Measurements from ENCODE around the gene AMH.

Gene AMH

GRCh38 chr19:2282862-2283237, 33.7 kb downstream of the AMH start:
- Histone ChIP-seq H3K4me1 (ENCODE audit: control insufficient read depth, insufficient read depth, low read length, poor library complexity, severe bottlenecking) (no peaks in the 10 kb centered on the region), H3K9me3 (ENCODE audit: control insufficient read depth, low read length) (no peaks in the 10 kb centered on the region), H3K36me3 (ENCODE audit: control insufficient read depth, insufficient read depth, low read length) (no peaks in the 10 kb centered on the region), H3K4me3 (ENCODE audit: extremely low read depth, insufficient read depth, low read length, poor library complexity, severe bottlenecking) (no peak overlapping the region), H3K27ac (ENCODE audit: low read depth, low read length, severe bottlenecking) (no peak overlapping the region)
- WGBS, 2 experiments (ENCODE audit: insufficient coverage in 2 of 2): 69 to 79% methylated on average over 10 of the region's 11 CpGs

DNA sequence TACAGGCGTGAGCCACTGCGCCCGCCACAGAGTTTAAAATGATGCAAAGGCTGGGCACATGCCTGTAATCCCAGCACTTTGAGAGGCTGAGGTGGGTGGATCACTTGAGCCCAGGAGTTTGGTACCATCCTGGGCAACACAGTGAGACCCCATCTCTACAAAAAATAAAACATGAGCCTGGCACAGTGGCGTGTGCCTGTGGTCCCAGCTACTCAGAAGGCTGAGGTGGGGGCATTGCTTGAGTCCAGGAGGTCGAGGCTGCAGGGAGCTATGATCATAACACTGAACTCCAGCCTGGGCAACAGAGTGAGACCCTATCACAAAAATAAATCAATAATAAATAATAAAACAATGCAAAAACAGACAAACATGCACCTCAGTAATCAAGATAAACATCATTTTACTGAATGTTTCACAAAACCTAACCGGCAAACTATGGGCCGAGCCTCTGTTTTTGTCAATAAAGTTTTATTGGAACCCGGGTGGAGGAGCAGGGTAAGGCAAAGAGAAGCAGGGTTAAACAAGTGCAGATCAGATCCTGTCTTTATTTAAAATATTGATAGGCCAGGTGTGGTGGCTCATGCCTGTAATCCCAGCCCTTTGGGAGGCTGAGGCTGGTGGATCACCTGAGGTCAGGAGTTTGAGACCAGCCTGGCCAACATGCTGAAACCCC, 34.8 kb downstream of the AMH start:
- no peaks in the 10 kb centered on the region for H3K4me1 ChIP-seq (ENCODE audit: control insufficient read depth, insufficient read depth, low read length, poor library complexity, severe bottlenecking)

GRCh38 chr19:2286402-2287140, 37.4 kb downstream of the AMH start:
- H3K27ac ChIP-seq (ENCODE audit: low read depth, low read length, severe bottlenecking): no peak overlapping the region
- H3K4me1 ChIP-seq (ENCODE audit: control insufficient read depth, insufficient read depth, low read length, poor library complexity, severe bottlenecking): peaks cover 13% of the 10 kb centered on the region
- no peaks in the 10 kb centered on the region for H3K9me3 ChIP-seq (ENCODE audit: control insufficient read depth, low read length)
- no peaks in the 10 kb centered on the region for H3K36me3 ChIP-seq (ENCODE audit: control insufficient read depth, insufficient read depth, low read length)
- 85 to 90% methylated on average over 16 to 18 of the region's 20 CpGs for WGBS, 2 experiments (ENCODE audit: insufficient coverage in 2 of 2)
- H3K4me3 ChIP-seq (ENCODE audit: extremely low read depth, insufficient read depth, low read length, poor library complexity, severe bottlenecking): no peak overlapping the region

More for the DNA sequence above, 34.8 kb downstream of the AMH start:
- Histone ChIP-seq H3K9me3 (ENCODE audit: control insufficient read depth, low read length) (no peaks in the 10 kb centered on the region), H3K4me3 (ENCODE audit: extremely low read depth, insufficient read depth, low read length, poor library complexity, severe bottlenecking) (no peak overlapping the region), H3K27ac (ENCODE audit: low read depth, low read length, severe bottlenecking) (no peak overlapping the region), H3K36me3 (ENCODE audit: control insufficient read depth, insufficient read depth, low read length) (no peaks in the 10 kb centered on the region)
- WGBS, 2 experiments (ENCODE audit: insufficient coverage in 2 of 2): 91 to 94% methylated on average over 7 of the region's 8 CpGs

- Histone ChIP-seq H3K4me3 (ENCODE audit: extremely low read depth, insufficient read depth, low read length, poor library complexity, severe bottlenecking) (no peak overlapping the region), H3K4me1 (ENCODE audit: control insufficient read depth, insufficient read depth, low read length, poor library complexity, severe bottlenecking) (peaks cover 13% of the 10 kb centered on the region), H3K36me3 (ENCODE audit: control insufficient read depth, insufficient read depth, low read length) (no peaks in the 10 kb centered on the region), H3K9me3 (ENCODE audit: control insufficient read depth, low read length) (no peaks in the 10 kb centered on the region), H3K27ac (ENCODE audit: low read depth, low read length, severe bottlenecking) (no peak overlapping the region)
- WGBS, 2 experiments (ENCODE audit: insufficient coverage in 2 of 2): 86 to 87% methylated on average over 10 to 13 of the region's 13 CpGs
Measured at GRCh38 chr19:2287585-2288337, 38.6 kb downstream of the AMH start.

DNA sequence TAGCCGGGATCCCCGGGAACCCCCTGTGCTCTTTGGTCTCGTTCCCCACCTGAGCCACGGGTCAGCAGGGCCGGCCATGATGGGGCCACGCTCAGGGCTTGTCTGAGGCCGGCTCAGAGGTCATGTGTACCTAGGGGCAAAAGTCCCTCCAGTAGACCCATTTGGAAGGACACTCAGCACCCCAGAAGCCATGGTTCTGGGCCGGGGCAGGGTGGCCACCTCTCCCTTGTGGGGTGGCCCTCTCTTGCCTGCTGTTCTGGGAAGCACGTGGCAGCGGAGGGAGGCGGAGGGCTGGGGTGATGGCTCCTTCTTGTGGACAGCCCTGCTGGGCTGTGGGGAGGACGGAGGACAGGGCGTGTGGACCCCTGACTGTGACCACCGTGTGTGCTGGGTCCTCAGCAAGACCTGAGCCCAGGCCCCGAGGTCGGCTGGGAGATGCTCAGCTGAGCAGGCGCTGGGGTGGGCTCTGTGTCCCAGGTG, 39.3 kb downstream of the AMH start:
- Histone ChIP-seq H3K4me3 (ENCODE audit: extremely low read depth, insufficient read depth, low read length, poor library complexity, severe bottlenecking) (no peak overlapping the region), H3K27ac (ENCODE audit: low read depth, low read length, severe bottlenecking) (no peak overlapping the region), H3K4me1 (ENCODE audit: control insufficient read depth, insufficient read depth, low read length, poor library complexity, severe bottlenecking) (peaks cover 13% of the 10 kb centered on the region), H3K9me3 (ENCODE audit: control insufficient read depth, low read length) (no peaks in the 10 kb centered on the region), H3K36me3 (ENCODE audit: control insufficient read depth, insufficient read depth, low read length) (no peaks in the 10 kb centered on the region)
- WGBS, 2 experiments (ENCODE audit: insufficient coverage in 2 of 2): 88 to 91% methylated on average over 15 to 17 of the region's 17 CpGs

DNA sequence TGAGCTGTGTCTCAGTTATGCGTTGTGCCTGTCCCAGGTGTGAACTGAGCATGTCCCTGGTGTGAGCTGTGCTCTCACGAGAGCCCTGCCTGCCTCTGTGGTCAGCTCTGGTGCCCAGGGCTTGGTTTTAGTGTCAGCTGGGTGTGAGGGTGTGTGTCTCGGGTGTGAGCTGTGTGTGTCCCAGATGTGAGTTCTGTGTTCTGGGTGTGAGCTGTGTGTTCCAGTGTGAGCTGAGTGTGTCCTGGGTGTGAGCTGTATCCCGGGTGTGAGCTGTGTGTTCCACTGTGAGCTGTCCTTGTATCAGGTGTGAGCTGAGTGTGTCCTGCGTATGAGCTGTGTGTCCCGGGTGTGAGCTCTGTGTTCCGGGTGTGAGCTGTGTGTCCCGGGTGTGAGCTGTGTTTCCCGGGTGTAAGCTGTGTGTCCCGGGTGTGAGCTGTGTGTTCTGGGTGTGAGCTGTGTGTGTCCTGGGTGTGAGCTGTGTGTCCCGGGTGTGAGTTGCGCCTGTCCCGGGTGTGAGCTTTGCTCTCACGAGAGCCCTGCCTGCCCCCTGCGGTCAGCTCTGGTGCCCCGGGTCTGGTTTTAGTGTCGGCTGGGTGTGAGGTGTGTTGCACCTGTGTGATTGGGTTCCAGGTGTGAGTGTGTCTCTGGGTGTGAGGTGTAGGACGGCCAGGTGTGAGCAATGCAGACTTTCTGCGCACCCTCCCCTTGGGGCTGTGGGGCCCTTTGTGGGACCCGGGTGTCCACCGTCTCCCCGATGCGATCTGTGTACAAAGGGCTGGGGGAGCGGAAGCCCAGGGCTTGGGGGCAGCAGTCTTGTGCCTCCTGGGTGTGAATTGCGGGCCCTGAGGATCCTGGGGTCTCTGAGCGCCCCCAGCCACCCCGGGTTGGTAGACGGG, 39.9 kb downstream of the AMH start:
- Histone ChIP-seq H3K4me3 (ENCODE audit: extremely low read depth, insufficient read depth, low read length, poor library complexity, severe bottlenecking) (no peak overlapping the region), H3K36me3 (ENCODE audit: control insufficient read depth, insufficient read depth, low read length) (no peaks in the 10 kb centered on the region), H3K4me1 (ENCODE audit: control insufficient read depth, insufficient read depth, low read length, poor library complexity, severe bottlenecking) (peaks cover 15% of the 10 kb centered on the region), H3K9me3 (ENCODE audit: control insufficient read depth, low read length) (no peaks in the 10 kb centered on the region), H3K27ac (ENCODE audit: low read depth, low read length, severe bottlenecking) (no peak overlapping the region)
- 78 to 80% methylated on average over 12 to 21 of the region's 28 CpGs for WGBS, 2 experiments (ENCODE audit: insufficient coverage in 2 of 2)

DNA sequence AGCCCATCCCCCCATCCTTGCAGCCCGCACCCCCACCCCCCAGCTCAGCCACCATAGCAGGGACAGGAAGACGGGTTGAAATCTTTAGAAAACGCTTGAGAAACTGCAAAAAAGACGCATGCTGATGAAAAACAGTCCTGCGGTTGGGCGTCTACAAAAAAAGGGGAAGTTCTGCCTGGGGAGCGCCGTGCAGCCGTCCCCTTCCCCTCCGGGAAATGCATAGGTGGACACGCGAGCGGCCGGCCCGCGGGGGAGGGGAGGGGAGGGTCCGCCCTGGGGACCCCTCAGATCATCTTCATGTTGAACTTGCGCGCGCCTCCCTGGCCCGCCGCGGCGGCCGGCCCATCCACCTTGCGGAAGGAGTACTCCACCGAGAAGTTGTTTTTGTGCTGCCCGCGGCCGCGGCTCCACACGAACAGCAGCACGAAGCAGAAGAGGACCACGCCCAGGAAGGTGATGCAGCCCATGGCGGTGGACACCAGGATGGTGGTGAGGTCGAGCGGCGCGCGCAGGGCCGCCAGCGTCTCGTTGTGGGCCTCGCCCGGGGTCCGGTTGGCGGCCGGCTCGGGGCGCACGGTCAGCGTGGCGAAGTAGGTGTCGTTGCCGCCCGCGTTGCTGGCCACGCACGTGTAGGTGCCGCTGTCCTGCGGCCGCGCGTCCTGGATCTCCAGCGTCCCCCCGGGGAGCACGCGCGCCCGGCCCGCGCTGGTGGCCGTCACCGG, 40.8 kb downstream of the AMH start:
- 3 to 6% methylated on average over 43 to 63 of the region's 74 CpGs for whole genome bisulfite sequencing, 2 experiments (ENCODE audit: insufficient coverage in 2 of 2)
- no peak overlapping the region for H3K27ac ChIP-seq (ENCODE audit: low read depth, low read length, severe bottlenecking)
- H3K36me3 ChIP-seq (ENCODE audit: control insufficient read depth, insufficient read depth, low read length): no peaks in the 10 kb centered on the region
- H3K4me3 ChIP-seq (ENCODE audit: extremely low read depth, insufficient read depth, low read length, poor library complexity, severe bottlenecking): no peak overlapping the region
- peaks cover 17% of the 10 kb centered on the region for H3K4me1 ChIP-seq (ENCODE audit: control insufficient read depth, insufficient read depth, low read length, poor library complexity, severe bottlenecking)
- H3K9me3 ChIP-seq (ENCODE audit: control insufficient read depth, low read length): no peaks in the 10 kb centered on the region

DNA sequence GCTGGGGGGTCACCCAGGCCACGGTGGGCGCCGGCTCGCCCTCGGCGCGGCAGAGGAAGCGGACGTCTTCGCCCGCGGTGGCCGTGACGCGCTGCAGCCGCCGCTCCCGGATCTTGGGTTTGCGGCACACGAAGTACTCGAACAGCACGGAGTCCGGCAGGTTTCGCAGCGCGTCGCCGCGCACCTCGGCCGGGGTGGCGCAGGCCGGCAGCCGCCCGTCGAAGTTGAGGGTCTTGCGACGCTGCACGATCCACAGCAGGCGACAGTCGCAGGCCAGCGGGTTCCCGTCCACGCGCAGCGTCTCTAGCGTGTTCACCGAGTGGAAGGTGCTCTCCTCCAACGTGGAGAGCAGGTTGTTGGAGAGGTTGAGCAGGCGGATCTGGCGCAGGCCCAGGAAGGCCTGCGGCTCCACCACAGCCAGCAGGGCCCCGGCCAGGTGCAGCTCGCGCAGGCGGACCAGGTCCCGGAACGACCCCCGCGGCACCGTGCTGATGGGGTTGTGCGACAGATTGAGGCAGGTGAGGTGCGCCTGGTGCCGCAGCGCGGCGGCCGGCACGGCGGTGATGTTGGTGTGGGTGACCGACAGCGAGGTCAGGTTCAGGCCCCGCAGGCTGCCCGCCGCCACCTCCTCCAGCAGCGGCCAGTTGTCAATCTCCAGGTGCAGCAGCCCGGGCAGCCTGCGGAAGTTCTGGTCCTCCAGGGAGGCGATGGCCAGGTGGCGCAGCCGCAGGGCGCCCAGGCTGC, 41.5 kb downstream of the AMH start:
- Histone ChIP-seq H3K4me3 (ENCODE audit: extremely low read depth, insufficient read depth, low read length, poor library complexity, severe bottlenecking) (no peak overlapping the region), H3K4me1 (ENCODE audit: control insufficient read depth, insufficient read depth, low read length, poor library complexity, severe bottlenecking) (peaks cover 17% of the 10 kb centered on the region), H3K36me3 (ENCODE audit: control insufficient read depth, insufficient read depth, low read length) (no peaks in the 10 kb centered on the region), H3K27ac (ENCODE audit: low read depth, low read length, severe bottlenecking) (no peak overlapping the region), H3K9me3 (ENCODE audit: control insufficient read depth, low read length) (no peaks in the 10 kb centered on the region)
- WGBS, 2 experiments (ENCODE audit: insufficient coverage in 2 of 2): 7 to 8% methylated on average over 69 to 77 of the region's 82 CpGs

DNA sequence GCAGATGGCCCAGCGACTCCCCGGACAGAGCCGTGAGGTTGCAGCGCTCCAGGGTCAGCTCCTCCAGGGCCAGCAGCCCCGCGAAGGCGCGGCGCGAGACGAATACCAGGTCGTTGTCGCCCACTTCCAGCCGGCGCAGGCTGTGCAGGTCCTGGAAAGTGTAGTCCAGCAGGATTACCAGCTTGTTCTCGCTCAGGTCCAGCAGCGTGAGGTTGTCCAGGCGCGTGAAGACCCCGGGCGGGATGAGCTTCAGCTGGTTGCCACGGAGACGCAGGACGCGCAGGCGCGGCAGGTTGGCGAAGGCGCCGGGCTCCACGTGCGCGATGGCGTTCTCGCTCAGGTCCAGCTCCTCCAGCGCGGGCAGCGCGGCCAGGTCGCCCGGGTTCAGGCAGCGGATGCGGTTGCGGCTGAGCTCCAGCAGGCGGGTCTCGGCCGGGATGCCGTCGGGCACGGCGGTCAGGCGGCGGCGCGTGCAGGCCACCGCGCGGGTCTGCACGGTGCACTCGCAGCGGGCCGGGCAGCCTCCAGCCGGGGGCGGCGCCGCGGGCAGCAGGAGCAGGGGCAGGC, 42.1 kb downstream of the AMH start:
- Histone ChIP-seq H3K9me3 (ENCODE audit: control insufficient read depth, low read length) (no peaks in the 10 kb centered on the region), H3K4me1 (ENCODE audit: control insufficient read depth, insufficient read depth, low read length, poor library complexity, severe bottlenecking) (peaks cover 17% of the 10 kb centered on the region), H3K4me3 (ENCODE audit: extremely low read depth, insufficient read depth, low read length, poor library complexity, severe bottlenecking) (peak overlapping the region; percentile 5), H3K27ac (ENCODE audit: low read depth, low read length, severe bottlenecking) (no peak overlapping the region), H3K36me3 (ENCODE audit: control insufficient read depth, insufficient read depth, low read length) (no peaks in the 10 kb centered on the region)
- 3 to 4% methylated on average over 47 to 57 of the region's 67 CpGs for whole genome bisulfite sequencing, 2 experiments (ENCODE audit: insufficient coverage in 2 of 2)

Measured in mesodermal cell (in vitro differentiated cells).